Measurements from ENCODE around the gene ACOXL.

Gene ACOXL

DNA sequence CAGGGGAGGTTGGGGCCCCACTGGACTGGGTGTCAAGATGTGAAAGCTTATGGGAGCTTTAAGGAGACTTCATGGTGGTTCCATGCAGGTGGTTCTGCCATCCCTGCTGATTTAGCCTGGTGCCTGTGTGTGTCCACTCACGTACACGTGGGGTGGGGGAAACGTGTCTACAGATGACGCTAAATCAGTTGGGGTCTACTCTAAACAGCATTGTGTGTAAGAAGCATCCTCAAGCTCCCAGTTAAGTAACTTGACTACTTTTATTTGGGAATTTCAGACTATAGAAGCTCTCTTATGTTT is 435.4 kb downstream of the ACOXL start:
- DNase-seq (ENCODE audit: low read depth), result no peak

Data from activated gamma-delta T cell treated with anti-CD3 and anti-CD28 coated beads, Interleukin-2, amount 50 U/mL, for 16 hours (primary cell).